ENCODE results near the gene ZNF580. TPM values are rescaled to one million over a fixed set of nuclear protein-coding genes. Genes with fewer than 3 reads are reported as not detected.

The ZNF580 gene
- total RNA-seq, 1 experiment from 2014 or later, result 15.2 TPM

- DNase-seq (no peak), ATAC-seq (no peak)
- Histone ChIP-seq H3K27ac (ENCODE audit: low read length) (no peak overlapping the region), H3K9me2 (replicated peaks; ENCODE audit: low read length) (no peaks in the 10 kb centered on the region), H3K4me2 (ENCODE audit: low read length) (no peak overlapping the region), H3K27me3 (ENCODE audit: low read length) (no peaks in the 10 kb centered on the region), H3K4me1 (ENCODE audit: insufficient read depth, low read length) (0 out of 2 replicates have a peak, but pooled peaks cover under 1% of the 10 kb centered on the region), H3F3A (ENCODE audit: low read length, unreplicated experiment) (no peaks in the 10 kb centered on the region), H3K36me3 (ENCODE audit: low read depth, low read length) (no peaks in the 10 kb centered on the region; the same call in 1 of the 2 replicates), H3K9ac (ENCODE audit: low read length) (no peak overlapping the region), H3K79me2 (ENCODE audit: low read length) (peaks cover 18% of the 10 kb centered on the region), H3K9me3 (ENCODE audit: low read length) (no peaks in the 10 kb centered on the region), H4K20me1 (ENCODE audit: low read length) (no peaks in the 10 kb centered on the region; the same call in 1 of the 2 replicates), H3K4me3 (ENCODE audit: low read length) (no peak overlapping the region), H2AFZ (ENCODE audit: low read length) (no peak overlapping the region)
- TF ChIP-seq EZH2phosphoT487 (IDR thresholded peaks at IDR 0.05; ENCODE audit: borderline replicate concordance, low read length) (no peak), EZH2 (IDR thresholded peaks at IDR 0.05; ENCODE audit: low read length, unreplicated experiment) (no peak), CTCF (conservative IDR thresholded peaks at IDR 0.05; ENCODE audit: low read depth, low read length) (no peak)
- no TSS peak for BruUV-seq (replicated peaks)
- POLR2A ChIA-PET (ENCODE audit: unreplicated experiment), result no interaction called here
- intact Hi-C loops (cut with micrococcal nuclease), result no loop called here
- CTCF ChIA-PET, result no interaction called here
Measured at GRCh38 chr19:55611983-55612645, 28.7 kb upstream of the ZNF580 start.

DNA sequence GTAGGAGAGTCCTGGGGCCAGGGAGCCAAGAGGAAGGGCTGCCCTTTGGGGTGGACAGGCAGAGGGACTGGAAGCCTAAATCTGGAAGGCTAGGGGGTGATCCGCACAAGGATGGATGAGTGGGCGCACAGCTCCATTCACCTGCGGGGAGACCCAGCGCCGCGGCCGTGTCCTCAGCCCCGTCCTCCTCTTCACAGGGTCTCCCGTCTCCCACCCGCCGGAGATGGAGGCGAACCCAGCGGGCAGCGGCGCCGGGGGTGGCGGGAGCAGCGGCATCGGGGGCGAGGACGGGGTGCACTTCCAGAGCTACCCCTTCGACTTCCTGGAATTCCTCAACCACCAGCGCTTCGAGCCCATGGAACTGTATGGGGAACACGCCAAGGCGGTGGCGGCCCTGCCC, 27.4 kb upstream of the ZNF580 start:
- no peak overlapping the region for H3K4me3 ChIP-seq (ENCODE audit: low read length)
- H4K20me1 ChIP-seq (ENCODE audit: low read length), result no peaks in the 10 kb centered on the region; the same call in 1 of the 2 replicates
- H3K27ac ChIP-seq (ENCODE audit: low read length), result no peak overlapping the region
- H2AFZ ChIP-seq (ENCODE audit: low read length), result no peak overlapping the region
- CTCF ChIA-PET, result no interaction called here
- no peaks in the 10 kb centered on the region for H3F3A ChIP-seq (ENCODE audit: low read length, unreplicated experiment)
- no peaks in the 10 kb centered on the region for H3K4me1 ChIP-seq (ENCODE audit: insufficient read depth, low read length)
- BruUV-seq (replicated peaks), result no TSS peak
- no peaks in the 10 kb centered on the region for H3K27me3 ChIP-seq (ENCODE audit: low read length)
- no peak overlapping the region for H3K9ac ChIP-seq (ENCODE audit: low read length)
- H3K9me2 ChIP-seq (replicated peaks; ENCODE audit: low read length), result no peaks in the 10 kb centered on the region
- TF ChIP-seq EZH2phosphoT487 (IDR thresholded peaks at IDR 0.05; ENCODE audit: borderline replicate concordance, low read length) (no peak), EZH2 (IDR thresholded peaks at IDR 0.05; ENCODE audit: low read length, unreplicated experiment) (no peak), CTCF (conservative IDR thresholded peaks at IDR 0.05; ENCODE audit: low read depth, low read length) (no peak)
- no peaks in the 10 kb centered on the region; the same call in 1 of the 2 replicates for H3K36me3 ChIP-seq (ENCODE audit: low read depth, low read length)
- ATAC-seq (no peak), DNase-seq (no peak)
- H3K79me2 ChIP-seq (ENCODE audit: low read length), result peaks cover 8% of the 10 kb centered on the region; the same call in 1 of the 2 replicates
- POLR2A ChIA-PET (ENCODE audit: unreplicated experiment), result no interaction called here
- no peaks in the 10 kb centered on the region for H3K9me3 ChIP-seq (ENCODE audit: low read length)
- H3K4me2 ChIP-seq (ENCODE audit: low read length), result no peak overlapping the region
- intact Hi-C loops (cut with micrococcal nuclease), result no loop called here
